Activated CD8-positive, alpha-beta memory T cell treated with anti-CD3 and anti-CD28 coated beads, Interleukin-2, amount 50 U/mL, for 4 hours (primary cell): ENCODE data around the gene CPEB3.
"Not testable (repeated sequence)": the region's sequence is repeated elsewhere in the genome, so short reads cannot be mapped to it uniquely, and the experiment has no call there.

Source experiments
- DNase-seq: peaks from one replicate; pipeline ENCODE4 v3.0.0-alpha.2; 2020

CPEB3 gene

GRCh38 chr10:92134049-92134448 is 156.8 kb downstream of the CPEB3 start:
- not testable (repeated sequence) for DNase-seq

DNA sequence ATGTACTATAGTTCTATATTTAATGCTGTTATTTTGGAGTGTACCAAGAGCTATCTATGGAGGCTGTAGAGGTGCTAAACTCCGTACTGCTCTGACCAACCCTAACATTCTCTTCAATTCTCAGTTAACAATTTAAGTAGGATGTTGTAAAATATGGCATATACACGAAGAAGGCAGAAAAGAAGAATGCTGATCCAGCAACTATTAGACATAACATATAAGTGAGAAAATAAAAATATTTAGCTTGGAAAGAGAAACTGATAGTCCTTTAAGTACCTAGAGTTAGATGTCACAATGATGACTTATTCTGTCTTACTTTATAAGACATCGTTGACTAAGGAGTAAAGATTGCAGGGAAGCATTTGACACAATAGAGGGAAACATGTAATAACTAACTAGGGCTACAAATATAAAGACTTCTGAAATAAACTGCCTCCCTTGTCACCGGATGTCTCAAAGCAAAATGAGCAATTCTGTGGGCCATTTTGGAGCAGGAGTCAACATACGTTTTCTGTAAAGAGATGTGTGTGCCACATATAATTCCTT is 159.5 kb downstream of the CPEB3 start:
- DNase-seq: no peak

DNA sequence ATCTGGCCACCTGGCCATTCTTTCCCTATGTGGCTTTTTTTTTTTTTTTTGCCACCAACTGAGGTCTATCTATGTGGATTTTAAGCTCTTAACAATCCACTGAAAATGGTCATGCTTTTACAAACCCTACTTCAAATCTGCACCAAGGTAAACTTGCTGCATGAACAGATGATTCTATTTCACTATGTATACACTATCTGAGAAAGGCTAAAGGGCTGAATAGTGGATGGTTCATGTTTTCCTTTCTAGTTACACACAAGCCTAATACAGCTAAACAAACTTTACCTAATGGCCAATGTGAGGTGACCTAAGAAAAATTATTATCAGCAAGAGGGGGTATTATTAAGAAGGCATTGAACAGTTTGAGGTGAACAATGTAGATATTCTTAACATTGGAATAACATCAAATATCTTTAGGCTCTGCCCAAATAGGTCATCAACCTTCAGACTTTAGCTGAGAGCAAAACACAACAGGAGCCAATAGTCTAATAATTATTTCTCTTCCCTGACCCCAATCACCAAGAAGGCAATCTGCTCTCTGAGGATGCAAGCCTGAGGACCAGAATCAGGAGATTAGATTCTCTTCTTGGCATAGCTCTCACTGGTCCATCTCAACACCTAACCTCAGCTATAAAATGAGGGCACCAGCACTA is 160.1 kb downstream of the CPEB3 start:
- no peak for DNase-seq

GRCh38 chr10:92126100-92126650 is 164.7 kb downstream of the CPEB3 start:
- no peak for DNase-seq

DNA sequence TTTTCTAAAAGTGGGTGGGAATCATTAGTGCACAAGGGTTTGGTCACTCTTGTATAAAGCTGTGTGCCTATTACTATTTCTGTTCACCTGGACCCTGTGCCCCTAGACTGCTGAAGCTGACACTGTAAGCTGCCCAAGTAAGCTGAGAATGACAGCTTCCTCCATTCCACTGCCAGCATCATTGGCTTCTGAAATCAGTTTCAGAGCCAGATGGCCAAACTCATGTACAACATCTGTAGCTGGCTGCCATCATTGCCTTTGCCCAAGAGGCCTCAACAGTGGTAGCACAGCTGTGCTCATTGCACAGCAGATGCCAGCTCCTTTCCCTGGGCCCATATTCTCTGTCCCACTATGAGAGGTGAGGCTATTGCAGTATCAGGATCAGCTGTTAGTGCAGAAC is 165.7 kb downstream of the CPEB3 start:
- no peak for DNase-seq

- DNase-seq: no peak
Observed at GRCh38 chr10:92124616-92125143, 166.2 kb downstream of the CPEB3 start.

DNA sequence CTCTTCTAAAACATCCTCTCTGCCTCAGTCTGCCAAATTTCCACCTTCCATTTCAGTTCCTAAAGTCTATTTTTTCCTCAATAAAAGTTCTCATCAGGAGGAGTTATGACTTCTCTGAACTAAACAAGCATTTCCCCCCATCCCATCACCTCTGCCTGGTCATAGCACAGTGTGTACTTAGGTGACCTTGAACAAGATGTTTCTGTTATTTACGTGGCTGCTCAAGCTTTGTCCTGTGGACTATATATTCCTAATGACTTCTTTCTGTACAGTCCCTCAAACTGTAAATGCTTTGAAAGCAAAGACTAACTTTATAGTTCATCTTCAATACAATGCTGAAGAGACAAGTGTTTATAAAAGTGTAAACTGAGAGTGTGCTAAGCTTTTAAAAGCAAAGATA is 166.9 kb downstream of the CPEB3 start:
- DNase-seq: no peak

GRCh38 chr10:92122941-92123450 is 167.9 kb downstream of the CPEB3 start:
- DNase-seq: no peak

GRCh38 chr10:92121686-92122492 is 169.0 kb downstream of the CPEB3 start:
- no peak for DNase-seq

- DNase-seq: no peak
Observed at GRCh38 chr10:92119340-92119739, 171.5 kb downstream of the CPEB3 start.

- not testable (repeated sequence) for DNase-seq
Observed at GRCh38 chr10:92114917-92115316, 176.0 kb downstream of the CPEB3 start.

DNA sequence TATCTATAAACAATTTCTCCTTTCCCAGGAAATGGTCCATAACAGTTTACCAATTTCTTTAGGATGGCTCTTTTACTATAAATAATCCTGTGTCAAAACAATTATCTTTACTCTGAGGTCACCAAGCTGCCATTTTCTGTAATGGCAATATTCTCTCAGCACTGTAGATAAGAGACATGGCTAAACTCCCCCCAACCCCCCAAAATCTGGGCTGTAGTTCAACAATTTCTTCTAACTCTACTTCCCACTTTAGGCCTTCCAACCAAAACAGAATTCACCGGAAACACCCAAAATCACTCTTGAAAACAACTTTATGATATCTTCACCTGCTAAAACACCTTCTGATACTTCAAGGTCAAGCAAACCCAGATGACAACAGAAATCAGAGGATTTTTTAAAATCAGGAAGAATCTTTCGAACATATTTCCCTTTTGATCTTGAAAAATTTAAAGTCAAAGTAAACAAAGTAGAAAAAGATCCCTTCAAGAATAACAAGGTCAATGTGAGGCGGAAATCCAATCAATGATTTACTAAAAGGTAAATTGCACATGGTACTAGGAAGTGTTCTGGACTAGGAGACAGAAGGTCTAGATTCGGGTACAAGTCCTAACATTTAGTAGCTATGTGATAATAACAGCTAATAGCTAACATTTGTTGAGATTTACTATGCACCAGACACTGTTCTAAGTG is 176.8 kb downstream of the CPEB3 start:
- DNase-seq: no peak

GRCh38 chr10:92112462-92112861 is 178.4 kb downstream of the CPEB3 start:
- no peak for DNase-seq

DNA sequence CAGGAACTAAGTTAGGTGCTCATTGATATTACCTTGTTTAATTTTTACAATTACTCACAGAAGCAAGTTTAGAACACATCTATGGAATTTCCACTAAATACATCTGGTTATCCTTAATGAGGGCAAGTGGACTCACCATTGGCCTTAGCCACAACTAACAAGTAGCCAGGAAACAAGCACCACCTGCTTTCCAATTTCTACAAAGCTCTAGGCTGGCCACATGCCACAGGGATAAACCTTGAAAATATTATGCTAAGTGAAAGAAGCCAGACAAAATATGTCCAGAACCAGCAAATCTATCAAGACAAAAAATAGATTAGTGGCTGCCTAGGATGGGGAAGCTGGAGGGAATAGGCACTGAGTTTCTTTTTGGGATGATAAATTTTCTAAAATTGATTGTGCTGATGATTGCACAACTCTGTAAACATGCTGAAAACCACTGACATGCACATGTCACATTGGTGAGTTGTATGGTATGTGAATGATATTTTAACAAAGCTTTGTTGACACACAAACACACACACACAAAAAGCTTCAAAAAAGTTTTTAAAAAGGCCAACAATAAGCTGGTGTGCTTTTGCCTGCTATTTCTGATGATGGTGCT is 179.4 kb downstream of the CPEB3 start:
- DNase-seq: no peak

DNA sequence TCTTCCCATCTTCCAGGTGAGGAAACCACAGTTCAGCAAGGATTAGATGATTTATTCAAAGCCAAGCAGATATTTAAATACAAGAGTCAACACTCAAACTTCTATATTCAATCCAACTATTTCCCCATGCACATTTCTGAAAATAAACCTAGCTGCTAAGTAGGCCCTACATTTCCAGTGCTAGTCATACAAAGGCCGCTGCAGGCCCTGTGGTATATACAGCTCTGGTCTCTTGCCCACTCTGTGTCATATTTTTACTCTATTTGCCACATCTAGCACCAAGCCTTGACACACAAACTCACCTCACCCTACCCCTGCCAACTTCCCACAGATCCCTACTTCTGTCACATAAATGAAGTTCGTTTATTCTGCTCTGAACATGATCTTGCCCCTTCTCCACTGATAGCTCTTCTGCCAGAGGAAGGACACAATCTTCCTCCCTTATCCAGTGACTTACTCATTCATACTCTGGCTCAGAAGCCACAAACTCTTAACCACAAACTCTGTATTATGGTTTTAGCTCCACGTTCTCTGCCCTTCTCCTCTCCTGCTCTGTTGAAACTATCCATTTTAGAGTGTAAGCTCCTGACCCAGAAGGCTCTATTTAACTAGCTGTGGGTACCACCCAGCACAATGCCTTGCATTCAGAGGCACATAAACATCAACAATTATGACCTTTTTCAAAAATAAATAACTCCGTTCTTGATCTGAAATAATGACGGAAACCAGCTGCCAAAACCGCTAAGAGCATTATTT is 180.7 kb downstream of the CPEB3 start:
- DNase-seq: no peak

DNA sequence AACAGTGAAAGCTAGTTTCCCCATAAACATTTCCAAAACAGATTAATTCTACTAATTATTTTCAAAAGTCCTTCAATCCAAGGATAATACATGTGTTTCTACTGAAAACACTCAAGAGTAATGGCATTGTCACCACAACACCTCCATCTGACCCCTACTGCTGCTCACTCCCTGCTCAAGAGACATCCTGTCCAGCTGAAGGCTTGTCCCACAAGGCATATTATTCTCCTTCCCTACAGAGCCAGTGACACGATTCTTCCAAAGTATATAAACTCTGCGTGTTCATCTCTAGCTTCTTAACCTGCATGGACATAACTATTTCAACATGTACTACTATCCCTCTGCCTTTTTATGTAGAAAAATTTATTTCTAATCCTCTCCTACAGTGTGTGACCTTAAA is 182.1 kb downstream of the CPEB3 start:
- DNase-seq: no peak

DNA sequence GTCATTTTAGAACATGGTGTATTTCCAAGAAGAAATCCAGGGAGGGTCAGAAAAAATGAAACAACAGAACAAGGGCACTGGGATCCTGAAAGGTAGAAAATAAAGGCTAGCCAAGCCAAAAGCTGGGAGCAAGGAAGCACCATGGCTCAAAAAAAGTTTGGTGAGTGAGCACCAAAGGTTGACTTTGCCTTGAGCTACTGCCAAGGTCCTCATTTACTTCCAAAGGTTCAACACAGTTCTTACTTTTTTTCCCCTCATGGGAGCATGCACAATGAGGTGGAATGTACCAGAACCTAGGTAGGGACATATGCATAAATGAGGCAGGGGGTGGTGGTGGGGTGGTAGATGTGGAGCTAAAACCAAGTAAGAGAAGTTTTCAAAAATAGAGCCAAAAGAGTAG is 182.8 kb downstream of the CPEB3 start:
- no peak for DNase-seq

- no peak for DNase-seq
Observed at GRCh38 chr10:92103376-92104090, 187.3 kb downstream of the CPEB3 start.

GRCh38 chr10:92102601-92103213 is 188.2 kb downstream of the CPEB3 start:
- DNase-seq: no peak

GRCh38 chr10:92094960-92095359 is 195.9 kb downstream of the CPEB3 start:
- DNase-seq: no peak
